RPMI8226 (cell line): ENCODE results near the gene STARD10.

Experiments used
- DNase-seq: peaks from one replicate; pipeline ENCODE4 v3.0.0-alpha.2; 2015

STARD10 gene

GRCh38 chr11:72778535-72779494 is 15.0 kb downstream of the STARD10 start:
- no peak for DNase-seq

- DNase-seq = no peak
Observed at GRCh38 chr11:72777755-72778278, 16.0 kb downstream of the STARD10 start.

- no peak for DNase-seq
Observed at GRCh38 chr11:72776844-72777754, 16.7 kb downstream of the STARD10 start.

GRCh38 chr11:72776117-72776843 is 17.6 kb downstream of the STARD10 start:
- DNase-seq = no peak

DNA sequence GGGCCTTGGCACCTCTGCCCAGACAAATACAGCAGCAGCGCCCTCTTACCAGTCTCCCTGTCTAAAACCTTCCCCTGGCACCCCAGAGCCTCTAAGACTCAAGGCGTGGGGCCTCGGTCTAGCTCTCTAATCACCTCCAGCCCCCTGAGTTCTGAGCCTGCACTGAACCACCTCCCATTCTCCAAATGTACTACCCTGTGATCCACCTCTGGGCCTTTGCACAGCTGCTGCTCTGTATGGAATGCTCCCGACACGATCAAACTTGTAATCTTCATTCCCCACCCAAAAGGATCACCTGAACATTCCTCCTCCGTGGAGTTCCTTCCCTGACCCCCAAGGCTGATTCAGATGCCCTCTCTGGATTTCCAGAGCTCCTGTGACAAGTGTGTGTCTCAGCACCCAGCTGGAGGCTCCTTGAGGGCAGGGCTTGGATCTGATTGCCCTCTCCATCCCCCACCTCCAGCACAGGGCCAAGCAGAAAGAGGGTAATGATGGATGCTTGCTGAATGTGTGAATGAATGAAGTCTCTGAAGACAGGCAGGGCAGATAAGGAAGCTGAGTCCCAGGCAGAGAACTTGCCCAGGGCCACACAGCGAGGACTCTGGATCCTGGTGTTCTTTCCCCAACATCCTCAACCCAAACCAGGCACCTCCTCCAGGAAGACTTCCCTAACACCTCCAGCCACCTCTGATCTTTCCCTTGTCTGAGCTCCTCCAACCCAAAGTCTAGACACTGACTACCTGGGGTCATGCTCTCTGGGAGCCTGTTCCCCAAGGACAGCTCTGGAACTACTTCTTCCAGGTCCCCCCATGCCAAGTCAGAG is 18.3 kb downstream of the STARD10 start:
- no peak for DNase-seq

- DNase-seq = no peak
Observed at GRCh38 chr11:72774499-72774898, 19.3 kb downstream of the STARD10 start.

DNA sequence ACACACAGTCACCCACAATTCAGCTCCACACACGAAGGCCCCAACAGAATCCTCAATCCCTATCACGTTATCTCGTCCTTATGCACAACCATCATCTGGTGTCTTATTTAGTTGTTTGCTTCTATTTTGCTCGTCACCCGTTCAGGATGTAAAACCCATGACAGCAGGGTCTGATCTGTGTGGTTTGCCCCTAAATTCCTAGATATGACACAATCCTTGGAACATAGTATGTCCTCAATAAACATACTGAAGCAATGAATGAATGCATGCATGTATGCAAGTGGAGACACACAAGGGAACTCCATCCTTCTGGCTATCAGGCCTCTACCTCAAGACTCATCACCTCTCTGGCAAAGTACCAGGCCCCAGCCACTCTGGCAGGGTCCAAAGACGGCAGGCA is 20.2 kb downstream of the STARD10 start:
- DNase-seq = no peak

GRCh38 chr11:72773291-72773690 is 20.6 kb downstream of the STARD10 start:
- no peak for DNase-seq

DNA sequence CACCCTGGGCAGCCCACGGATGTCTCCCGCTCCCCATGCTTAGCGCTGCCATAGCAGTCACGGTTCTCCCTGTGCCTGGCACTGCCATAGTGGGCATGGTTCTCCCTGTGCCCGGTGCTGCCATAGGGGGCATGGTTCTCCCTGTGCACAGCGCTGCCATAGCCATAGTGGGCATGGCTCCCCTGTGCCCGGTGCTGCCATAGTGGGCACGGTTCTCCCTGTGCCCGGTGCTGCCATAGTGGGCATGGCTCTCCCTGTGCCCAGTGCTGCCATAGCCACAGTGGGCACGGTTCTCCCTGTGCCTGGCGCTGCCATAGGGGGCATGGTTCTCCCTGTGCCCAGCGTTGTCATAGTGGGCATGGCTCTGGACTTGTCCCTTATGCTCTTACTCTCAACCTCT is 21.8 kb downstream of the STARD10 start:
- DNase-seq = no peak

DNA sequence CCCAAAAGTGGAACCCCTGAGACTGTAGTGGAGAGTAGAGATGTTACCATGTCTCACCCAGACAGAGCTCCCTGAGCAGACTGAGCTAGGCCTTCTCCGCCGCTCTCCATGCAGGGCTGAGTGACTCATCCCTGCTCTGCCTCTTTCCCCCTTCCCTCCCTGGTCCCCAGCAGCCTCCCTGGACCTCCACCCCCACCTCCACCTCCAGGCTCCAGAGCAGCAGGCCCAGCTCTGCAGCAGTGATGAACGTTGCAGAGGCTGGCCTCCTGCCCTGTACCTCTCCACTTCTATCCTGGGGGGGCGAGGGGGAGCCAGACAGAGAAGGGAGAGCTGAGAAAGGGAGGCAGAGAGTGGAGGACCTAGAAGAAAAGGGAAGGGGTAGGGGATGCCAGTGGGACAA is 22.3 kb downstream of the STARD10 start:
- no peak for DNase-seq

DNA sequence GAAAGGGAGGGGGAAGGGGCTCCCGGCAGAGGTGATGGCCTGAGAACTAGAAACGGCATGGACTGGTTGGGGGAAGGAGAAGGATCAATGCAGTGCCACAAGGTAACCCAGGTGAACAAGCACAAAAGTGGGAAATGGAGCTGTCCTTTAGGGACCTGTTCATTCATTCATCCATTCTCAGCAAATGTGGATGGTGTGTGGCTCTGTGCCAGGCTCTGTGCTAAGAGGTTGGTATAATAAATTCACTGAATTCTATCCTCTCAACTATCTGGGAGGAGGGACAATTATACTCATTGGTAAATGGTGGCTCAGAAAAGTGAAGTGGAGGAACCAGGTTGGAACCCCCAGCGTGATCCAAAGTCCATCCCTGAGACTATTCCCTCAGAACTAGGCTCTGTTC is 23.0 kb downstream of the STARD10 start:
- no peak for DNase-seq

DNA sequence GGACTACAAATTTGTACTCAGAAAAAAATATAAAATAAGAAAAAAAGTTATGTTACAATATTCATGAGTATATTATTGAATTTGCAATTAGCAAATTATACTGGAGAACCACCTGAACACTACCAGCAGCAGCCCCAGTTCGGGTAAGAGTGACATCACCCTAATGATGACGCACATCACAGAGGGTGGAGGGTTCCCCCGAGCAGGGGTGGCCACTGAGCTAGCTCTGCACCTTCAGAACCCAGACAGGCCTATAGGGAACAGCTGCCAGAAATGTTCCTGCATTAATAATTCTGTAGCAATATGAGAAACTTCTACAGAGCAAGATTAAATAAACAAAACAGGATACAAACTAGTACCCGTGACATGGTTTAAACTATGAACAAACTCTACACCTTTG is 24.2 kb downstream of the STARD10 start:
- DNase-seq = no peak

DNA sequence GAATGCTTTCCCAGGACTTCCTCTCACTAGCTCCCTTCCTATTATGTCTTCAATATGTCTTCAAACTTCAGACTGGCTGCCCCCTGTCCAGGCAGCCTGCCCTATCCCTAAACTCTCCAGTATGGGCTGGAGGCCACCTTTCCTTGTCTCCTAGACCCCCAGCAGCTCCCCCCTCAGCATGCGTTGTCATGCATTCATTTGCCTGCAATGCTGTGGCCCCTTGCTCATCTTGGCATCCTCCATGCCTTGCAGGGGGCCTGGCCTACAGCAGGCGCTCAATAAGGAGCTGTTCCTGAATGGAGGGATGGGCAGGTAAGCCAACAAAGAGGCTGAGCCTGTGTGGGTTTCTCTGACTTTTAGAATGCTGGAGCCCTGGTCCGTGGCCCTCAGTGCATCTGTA is 25.3 kb downstream of the STARD10 start:
- no peak for DNase-seq

DNA sequence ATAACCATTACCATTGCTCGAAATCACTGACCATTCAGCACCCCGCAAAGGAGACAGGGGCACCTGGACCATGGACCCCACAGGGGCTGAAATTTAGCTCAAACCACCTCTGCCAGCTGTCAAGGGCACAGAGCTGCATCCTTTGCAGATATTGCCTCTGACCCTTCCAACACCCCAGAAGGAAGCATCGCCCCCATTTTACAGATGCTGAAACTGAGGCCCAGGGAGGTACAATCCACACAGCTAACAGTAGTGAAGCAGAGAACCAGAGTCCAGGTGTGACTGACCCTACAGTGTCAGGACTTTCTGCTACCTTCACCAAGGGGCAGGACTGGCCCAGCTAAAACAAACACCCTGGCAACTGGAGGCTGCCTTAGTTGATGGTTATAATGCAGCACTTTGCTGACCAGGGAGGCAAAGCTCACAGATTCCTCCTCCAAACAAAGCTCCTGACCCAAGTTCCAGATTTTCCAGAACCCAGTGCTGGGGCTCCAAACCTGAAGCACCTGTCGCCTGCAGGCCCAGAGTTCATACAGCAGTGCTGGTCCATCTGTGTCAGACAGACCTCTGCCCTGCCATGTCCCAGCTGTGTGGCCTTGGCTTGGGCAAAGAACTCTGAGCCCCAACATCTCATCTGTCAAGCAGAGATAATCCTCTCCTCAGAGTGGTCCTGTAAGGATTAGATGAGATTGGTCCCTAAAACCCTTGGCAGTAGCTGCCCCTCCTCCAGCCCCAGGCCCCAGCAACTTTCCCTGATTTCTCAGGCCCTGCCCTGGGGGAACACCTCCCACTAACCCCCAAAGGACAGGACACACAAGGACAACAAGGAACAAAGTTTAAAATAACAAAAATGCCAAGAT is 26.4 kb downstream of the STARD10 start:
- DNase-seq = no peak

DNA sequence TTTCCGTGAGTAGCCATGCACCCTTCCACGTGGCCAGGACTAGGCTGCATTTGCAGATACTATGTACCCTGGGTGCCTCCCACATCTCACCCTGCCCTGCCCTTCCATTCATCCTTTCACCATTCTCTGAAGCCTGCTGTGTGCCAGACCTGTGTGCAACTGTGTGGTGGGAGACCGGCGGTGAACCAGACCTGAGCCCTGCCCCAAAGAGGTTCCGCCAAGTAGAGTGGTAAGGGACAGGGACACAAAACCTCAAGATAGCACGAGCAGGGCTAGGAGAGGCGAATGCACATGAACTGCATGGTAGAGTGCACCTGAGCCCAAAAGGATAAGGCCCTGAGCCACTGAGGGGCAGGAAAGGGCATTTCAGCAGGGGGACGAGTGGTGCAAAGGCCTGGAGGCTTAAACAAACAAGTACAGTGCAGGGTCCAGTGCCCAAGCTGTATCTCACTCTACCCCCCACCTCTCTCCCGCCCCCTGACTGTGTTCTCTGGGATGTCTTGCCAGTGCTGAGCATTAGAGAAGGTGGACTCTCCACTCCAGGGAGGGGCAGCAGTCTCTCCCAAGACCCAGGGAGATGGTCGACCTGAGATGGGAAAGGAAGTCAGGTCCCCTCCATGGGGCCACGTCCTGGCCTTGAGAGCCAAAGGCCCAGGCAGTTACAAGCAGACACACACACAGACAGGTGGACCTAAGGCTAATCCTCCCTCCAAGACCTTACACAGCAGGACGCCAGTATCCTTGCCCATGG is 27.5 kb downstream of the STARD10 start:
- no peak for DNase-seq

- no peak for DNase-seq
Observed at GRCh38 chr11:72764503-72764902, 29.3 kb downstream of the STARD10 start.

DNA sequence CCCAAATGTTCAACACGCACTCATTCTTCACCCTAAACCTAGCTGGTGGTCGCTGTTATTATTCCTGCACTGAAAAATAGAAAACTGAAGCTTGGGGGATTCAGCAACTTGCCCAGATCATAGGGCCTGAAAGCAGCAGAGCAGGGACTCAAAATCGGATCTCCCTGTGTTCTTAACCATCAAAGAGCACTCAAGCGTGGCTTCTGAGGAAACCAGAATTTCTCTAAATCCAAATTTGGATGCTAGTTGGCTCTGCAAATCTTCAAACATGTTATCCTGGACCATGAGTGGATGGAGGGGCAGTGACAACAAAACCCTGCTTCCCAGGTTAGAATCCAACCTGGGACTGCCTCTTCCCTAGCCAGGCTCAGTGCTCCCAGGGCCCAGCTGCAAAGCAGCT is 30.0 kb downstream of the STARD10 start:
- DNase-seq = no peak

DNA sequence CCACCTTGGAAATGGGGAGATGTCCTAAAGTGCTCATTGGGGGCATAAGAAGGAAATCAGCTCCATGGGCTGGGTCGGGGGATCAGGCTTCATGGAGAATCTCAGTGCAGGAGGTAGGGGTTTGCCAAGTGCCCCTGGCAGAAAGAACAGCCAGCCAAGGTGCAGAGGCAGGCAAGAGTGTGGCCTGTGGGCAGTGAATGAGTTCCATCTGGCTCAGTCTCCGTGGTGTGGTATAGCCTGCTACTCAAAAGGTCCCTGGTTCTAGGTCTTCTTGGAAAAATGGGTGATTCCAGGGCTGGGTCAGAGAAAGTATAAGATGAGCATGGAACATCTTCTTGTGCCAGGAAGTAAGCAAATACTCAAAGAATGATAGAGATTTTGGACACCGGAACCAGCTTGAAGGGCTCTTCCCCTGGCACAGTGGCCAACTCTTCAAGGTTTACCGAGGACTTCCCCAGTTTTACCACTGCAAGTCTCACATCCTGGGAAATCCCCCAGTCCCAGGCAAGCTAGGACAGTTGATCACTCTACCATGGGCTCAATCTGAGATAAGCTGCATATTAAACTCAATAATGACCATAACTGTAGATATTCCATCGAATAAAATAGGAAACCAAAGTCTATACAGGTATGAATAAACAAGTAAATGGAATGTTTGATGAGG is 31.1 kb downstream of the STARD10 start:
- DNase-seq = no peak
